ENCODE results near the gene MOB4. TPM values are rescaled to one million over a fixed set of nuclear protein-coding genes. Genes with fewer than 3 reads are reported as not detected.
"Not testable (repeated sequence)": the region's sequence is repeated elsewhere in the genome, so short reads cannot be mapped to it uniquely, and the experiment has no call there.

The MOB4 gene
- polyA plus RNA-seq (2011; rRNA removed) (20.3 and 30.5 TPM in 2 replicates), polyA minus RNA-seq (2011; rRNA and poly(A)+ RNA removed) (8.0 and 11.6 TPM in 2 replicates)

DNA sequence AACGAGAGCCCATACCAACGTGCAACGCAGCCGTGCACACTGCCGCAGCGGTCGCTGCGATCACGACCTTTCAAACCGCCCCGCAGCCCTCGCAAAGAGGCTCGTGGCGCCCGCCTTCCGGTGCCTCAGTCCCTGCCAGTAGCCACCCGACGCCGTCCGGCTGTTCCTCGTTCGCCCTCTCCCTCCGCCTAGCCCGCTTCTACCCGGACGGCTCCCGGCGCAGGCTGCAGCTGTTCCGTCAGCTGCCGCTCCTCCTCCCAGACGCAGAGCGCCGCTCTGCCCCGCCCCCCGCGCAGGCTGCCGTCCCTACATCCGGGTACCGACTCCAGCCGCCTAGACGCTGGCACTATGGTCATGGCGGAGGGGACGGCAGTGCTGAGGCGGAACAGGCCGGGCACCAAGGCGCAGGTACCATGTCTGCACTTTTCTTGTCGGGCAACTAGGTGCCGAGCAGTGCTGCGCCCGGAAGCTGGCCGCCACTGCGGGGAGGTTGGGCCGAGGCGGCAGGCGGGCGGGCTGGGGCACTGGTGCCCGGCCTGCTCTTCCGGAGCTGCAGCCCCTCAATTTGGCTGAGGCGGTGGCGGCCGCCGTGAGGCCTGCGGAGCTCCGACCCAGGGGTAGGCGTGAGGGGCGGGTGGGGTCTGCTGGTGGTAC is at the start of gene MOB4:
Gene MOB4, plus strand, starts transcription at position 328 of the 654 bp plus-strand sequence. Its CDS starts 21 bp downstream, at position 349.
- POLR2A ChIA-PET, result interaction anchor here (1.1 kb wide), 1 partner anchor 16 kb away, joined by 4 read pairs; the partner anchor contains the start of genes HSPD1 and HSPE1
- TF ChIP-seq, protein P1, sequence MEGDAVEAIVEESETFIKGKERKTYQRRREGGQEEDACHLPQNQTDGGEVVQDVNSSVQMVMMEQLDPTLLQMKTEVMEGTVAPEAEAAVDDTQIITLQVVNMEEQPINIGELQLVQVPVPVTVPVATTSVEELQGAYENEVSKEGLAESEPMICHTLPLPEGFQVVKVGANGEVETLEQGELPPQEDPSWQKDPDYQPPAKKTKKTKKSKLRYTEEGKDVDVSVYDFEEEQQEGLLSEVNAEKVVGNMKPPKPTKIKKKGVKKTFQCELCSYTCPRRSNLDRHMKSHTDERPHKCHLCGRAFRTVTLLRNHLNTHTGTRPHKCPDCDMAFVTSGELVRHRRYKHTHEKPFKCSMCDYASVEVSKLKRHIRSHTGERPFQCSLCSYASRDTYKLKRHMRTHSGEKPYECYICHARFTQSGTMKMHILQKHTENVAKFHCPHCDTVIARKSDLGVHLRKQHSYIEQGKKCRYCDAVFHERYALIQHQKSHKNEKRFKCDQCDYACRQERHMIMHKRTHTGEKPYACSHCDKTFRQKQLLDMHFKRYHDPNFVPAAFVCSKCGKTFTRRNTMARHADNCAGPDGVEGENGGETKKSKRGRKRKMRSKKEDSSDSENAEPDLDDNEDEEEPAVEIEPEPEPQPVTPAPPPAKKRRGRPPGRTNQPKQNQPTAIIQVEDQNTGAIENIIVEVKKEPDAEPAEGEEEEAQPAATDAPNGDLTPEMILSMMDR (IDR thresholded peaks at IDR 0.05; ENCODE audit: insufficient read depth, low read depth, low read length), result no peak
- Histone ChIP-seq H3K27me3 (ENCODE audit: control insufficient read depth, insufficient read depth, low read length) (no peaks in the 10 kb centered on the region), H3K4me3 (ENCODE audit: low read depth, low read length) (peak within 1 kb of the TSS; percentile 98), H3K36me3 (ENCODE audit: control insufficient read depth, insufficient read depth, low read length) (no peaks in the 10 kb centered on the region)
- CTCF ChIA-PET, result no interaction called here
- peak; percentile 68 for DNase-seq (ENCODE audit: low read depth)

DNA sequence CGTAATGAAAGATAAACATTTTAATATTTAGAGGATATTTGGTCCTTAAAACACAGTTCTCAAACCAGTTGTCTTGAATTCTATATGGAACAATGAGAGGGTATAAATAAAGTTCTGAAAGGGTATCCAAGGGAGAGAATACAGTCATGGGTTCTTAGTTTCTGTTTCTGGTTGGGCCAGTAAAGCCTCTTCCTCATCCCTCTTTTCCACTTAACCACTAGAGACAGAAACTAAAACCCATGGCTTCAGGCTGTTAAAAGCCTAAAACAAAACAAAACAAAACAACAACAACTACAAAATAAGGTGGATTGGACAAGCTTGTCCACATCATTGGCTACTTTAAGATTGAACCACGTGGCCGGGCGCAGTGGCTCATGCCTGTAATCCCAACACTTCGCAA is 43.7 kb upstream of the MOB4 start:
- Histone ChIP-seq H3K4me3 (ENCODE audit: low read depth, low read length) (no peak overlapping the region), H3K36me3 (ENCODE audit: control insufficient read depth, insufficient read depth, low read length) (peaks cover 6% of the 10 kb centered on the region), H3K27me3 (ENCODE audit: control insufficient read depth, insufficient read depth, low read length) (no peaks in the 10 kb centered on the region)
- no peak for DNase-seq (ENCODE audit: low read depth)
- TF ChIP-seq, protein P1 (IDR thresholded peaks at IDR 0.05; ENCODE audit: insufficient read depth, low read depth, low read length), result no peak
- CTCF ChIA-PET, result no interaction called here
- POLR2A ChIA-PET, result no interaction called here

DNA sequence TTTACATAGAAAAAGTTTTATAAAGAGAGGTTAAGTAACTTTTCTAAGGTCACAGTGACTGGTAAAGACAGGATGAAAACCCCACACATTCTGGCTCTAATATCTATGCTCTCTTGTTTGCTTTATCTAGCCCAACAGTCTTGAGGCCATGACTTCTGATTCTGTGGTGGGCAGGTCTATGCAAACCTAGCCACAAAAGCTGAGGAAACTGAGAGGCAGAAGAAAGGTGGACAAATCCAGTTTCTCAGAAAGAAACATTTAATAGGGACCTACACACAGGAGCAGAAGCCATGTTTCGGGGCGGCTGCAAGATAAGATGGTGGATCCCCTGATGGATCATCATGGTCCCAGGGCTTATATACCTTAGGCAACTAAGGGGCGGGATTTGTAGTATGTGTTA is 38.1 kb upstream of the MOB4 start:
- DNase-seq (ENCODE audit: low read depth), result no peak
- ChIA-PET POLR2A (no interaction called here), CTCF (no interaction called here)
- Histone ChIP-seq H3K36me3 (ENCODE audit: control insufficient read depth, insufficient read depth, low read length) (peaks cover 4% of the 10 kb centered on the region), H3K27me3 (ENCODE audit: control insufficient read depth, insufficient read depth, low read length) (no peaks in the 10 kb centered on the region), H3K4me3 (ENCODE audit: low read depth, low read length) (no peak overlapping the region)
- TF ChIP-seq, protein P1 (IDR thresholded peaks at IDR 0.05; ENCODE audit: insufficient read depth, low read depth, low read length), result no peak

DNA sequence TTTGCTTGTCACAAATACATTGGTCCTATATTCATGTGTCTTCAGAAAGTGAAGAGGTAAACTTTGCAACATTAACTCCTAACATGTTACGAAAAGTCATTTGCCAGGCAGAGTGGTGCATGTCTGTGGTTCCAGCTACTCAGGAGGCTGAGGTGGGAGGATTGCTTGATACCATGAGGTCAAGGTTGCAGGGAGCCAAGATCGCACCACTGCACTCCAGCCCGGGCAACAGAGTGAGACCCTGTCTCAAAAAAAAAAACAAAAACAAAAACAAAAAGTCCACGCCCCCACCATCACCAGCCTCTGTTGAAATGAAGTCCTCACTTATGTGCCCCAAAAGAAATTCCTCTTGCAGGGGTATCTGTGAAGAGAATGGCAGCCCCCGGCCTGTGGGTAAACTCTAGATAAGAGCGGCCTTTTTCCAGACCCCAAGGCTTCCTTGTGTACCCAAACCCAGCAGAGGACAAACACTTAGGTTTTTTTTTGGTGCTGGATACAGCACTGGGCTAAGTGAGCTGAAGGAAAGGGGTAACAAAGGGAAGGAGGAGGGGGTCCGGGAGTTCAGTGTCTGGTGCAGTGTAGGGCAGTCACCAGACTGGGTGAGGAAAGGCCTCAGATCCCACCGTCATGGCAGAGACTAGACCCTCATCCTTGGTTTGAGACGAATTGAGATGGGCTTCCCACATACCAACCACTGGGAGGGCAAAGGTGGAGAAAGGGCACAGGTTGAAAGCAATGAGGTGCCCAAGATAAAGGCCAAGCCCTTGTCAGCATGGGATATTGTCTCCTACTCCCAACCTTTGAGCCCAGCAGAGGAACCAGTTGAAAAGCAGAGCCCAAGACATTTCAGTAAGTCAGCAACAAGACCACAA is 35.5 kb upstream of the MOB4 start:
- Histone ChIP-seq H3K27me3 (ENCODE audit: control insufficient read depth, insufficient read depth, low read length) (no peaks in the 10 kb centered on the region), H3K4me3 (ENCODE audit: low read depth, low read length) (no peak overlapping the region), H3K36me3 (ENCODE audit: control insufficient read depth, insufficient read depth, low read length) (peaks cover 3% of the 10 kb centered on the region)
- TF ChIP-seq, protein P1 (IDR thresholded peaks at IDR 0.05; ENCODE audit: insufficient read depth, low read depth, low read length), result no peak
- no peak for DNase-seq (ENCODE audit: low read depth)
- ChIA-PET CTCF (interaction anchor here (1.0 kb wide), 1 partner anchor 11 kb away, joined by 4 read pairs; no protein-coding TSS in a partner anchor), POLR2A (no interaction called here)

DNA sequence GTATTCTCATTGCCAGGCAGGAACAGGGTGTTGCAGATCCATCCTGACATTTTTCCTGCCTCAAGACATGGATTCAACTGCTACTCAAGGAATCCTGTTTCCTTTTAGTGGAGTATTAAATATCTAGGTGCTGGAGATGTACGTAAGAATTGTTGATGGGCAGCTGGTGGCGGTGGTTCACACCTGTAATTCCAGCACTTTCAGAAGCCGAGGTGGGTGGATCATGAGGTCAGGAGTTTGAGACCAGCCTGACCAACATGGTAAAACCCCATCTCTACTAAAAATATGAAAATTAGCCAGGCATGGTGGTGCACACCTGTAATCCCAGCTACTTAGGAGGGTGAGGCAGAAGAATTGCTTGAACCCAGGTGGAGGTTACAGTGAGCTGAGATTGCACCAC is 31.6 kb upstream of the MOB4 start:
- CTCF ChIA-PET, result interaction anchor here (0.6 kb wide), 1 partner anchor 9 kb away, joined by 3 read pairs; no protein-coding TSS in a partner anchor
- H3K27me3 ChIP-seq (ENCODE audit: control insufficient read depth, insufficient read depth, low read length); POLR2A ChIA-PET; H3K4me3 ChIP-seq (ENCODE audit: low read depth, low read length); H3K36me3 ChIP-seq (ENCODE audit: control insufficient read depth, insufficient read depth, low read length); DNase-seq (ENCODE audit: low read depth): not testable (repeated sequence)

Measured in BJ (cell line).